Measurements from ENCODE around the gene ATP6V0C.
A peak's percentile ranks its signal among the peaks of the same experiment; 100 is the strongest.
"Not testable (repeated sequence)": the region's sequence is repeated elsewhere in the genome, so short reads cannot be mapped to it uniquely, and the experiment has no call there.

ATP6V0C gene

DNA sequence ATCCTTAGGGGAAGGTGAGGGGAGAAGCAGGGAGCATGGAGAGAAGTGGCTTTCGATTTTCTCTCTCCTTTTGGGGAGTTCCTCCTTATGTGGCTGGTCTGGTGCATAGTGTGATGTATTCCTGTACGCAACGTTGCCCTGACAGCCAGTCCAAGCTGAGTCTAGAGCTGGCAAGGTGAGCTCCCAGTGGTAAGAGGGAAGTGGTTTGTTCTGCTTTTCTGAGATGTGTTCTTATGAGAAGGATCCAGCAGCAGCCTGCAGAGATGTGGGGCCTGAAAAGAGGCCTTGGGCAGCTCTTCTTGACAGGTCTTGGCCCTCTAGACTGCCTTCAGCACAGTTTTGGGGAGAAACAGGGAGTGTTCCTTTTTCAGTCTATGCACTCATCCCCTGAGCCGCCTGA lies 27.2 kb downstream of the ATP6V0C start:
- not testable (repeated sequence) for DNase-seq (ENCODE audit: low read depth in 1 of 2, low spot score in 1 of 2)

DNA sequence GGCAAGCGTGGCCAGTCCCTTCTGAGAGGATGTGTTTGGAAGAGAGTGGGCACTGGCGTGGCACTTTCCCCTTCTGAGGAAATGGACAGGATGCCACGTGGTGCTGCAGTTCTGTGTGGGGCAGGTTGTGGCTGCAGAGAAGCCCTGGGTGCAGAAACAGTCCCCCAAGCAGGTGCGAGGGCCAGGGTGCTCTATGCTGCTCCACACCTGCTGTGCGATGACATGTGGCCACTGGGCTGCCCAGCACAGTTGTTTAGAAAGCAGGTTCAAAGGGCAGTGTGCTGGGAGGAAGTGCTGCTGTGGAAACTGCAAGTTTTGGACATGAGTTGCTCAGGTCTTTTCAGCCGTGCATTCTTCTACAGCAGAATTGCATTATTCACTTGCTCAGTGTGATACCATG lies 27.7 kb downstream of the ATP6V0C start:
- DNase-seq (ENCODE audit: low read depth in 1 of 2, low spot score in 1 of 2) = not testable (repeated sequence)

DNA sequence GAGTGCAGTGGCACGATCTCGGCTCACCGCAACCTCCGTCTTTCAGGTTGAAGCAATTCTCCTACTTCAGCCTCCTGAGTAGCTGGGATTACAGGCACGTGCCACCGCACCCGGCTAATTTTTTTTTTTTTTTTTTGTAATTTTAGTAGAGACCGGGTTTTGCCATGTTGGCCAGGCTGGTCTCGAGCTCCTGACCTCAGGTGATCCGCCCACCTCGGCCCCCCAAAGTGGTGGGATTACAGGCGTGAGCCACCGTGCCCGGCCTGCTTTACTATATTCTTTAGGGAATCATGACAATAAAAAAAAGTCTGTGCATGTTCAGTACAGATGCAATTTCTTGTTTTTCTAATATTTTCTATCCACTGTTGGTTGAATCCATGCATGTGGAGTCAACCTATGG lies 30.0 kb downstream of the ATP6V0C start:
- DNase-seq (ENCODE audit: low read depth in 1 of 2, low spot score in 1 of 2) = not testable (repeated sequence)

DNA sequence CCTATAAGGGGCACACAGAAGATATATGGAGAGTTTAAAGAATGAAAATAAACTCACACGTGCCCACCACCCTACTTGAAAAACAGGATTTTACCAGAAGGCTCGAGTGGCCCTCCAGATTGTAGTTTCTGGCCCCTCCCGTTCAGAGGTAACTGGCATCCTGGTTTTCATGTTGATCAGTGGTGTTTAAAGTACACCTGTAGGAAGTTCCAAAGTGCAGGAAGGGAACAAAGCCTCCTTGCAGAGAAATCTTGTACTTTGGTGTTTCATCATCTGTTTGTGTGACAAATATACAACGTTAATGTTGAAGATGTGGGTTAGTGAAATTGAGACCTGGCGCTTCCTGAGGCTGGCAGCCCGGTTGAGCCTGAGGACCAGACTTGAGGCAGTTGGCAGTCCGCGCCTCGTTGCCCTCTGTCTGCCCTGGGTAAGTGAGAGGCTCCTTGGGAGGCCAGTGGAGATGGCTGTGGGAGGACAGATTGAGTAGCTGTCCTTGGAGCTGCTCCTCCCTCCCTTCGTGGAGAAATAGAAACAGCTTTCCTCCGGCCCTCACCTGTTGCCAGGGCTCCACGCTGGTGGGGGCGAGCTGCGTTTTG lies 36.6 kb downstream of the ATP6V0C start:
- DNase-seq (ENCODE audit: low read depth in 1 of 2, low spot score in 1 of 2) = not testable (repeated sequence)

DNA sequence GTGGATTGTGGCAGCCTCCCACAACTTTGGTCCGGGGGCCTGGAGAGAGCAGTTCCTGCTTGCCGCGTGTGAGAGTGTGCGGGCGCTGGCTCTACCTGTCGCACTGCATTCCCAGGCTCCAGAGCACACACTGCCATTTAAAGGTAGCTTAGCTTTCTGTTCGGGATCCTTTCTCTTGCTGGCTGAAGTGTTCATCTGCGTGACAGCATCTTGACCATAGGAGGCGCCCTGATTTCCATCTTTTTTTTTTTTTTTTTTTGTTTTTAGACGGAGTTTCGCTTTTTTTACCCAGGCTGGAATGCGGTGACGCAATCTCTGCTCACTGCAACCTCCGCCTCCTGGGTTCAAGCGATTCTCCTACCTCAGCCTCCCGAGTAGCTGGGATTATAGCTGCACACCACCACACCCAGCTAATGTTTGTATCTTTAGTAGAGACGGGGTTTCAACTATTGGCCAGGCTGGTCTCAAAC lies 37.7 kb downstream of the ATP6V0C start:
- DNase-seq (ENCODE audit: low read depth in 1 of 2, low spot score in 1 of 2) = not testable (repeated sequence)

DNA sequence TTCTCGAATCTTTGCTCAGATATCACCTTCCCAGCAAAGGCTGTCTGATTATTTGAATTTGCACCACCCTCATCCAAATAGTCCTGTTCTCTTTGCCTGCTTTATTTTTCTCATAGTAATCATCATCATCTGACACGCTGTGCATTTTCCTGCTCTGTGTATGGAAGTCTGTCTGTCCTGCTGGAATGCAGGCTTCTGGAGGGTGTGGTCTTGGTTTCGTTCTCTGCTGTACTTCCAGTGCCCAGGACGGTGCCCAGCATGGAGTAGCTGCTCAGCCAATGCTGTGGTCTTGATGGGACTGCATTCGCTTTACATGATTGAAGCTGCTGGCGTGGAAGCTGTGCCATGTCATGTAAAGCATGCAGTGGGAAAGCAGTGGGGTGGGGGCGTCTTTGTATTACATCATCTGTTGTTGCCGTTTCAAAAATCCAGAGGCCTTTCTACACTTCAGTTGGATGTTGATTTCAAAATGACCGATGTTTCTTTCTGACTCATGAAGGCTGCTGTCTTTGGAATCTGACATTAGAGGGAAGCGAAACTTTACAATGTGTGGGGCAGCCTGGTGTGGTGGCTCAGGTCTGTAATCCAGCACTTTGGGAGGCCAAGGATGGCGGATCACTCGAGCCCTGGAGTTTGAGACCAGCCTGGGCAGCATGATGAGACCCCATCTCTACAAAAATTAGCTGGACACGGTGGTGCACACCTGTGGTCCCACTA lies 41.1 kb downstream of the ATP6V0C start:
- DNase-seq (ENCODE audit: low read depth in 1 of 2, low spot score in 1 of 2) = not testable (repeated sequence)

DNA sequence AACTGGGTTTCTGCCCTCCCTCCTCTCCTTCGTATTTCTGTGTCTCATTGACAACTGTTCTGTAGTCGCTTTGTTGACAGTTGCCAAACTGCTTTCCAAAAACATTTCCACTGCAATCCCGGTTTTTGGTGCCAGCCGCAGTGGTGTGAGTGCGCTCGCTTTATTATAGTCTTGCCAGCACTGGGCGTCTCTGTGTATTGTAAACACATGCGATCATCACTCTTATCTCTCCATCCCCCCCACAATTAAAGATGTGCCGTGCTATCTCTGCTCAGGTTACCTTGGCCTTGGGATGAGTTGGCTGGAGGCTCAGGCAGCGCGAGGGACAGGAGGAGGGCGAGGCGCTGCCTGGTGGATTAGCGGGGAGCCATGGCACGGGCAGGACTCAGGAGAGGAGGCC lies 43.4 kb downstream of the ATP6V0C start:
- not testable (repeated sequence) for DNase-seq (ENCODE audit: low read depth in 1 of 2, low spot score in 1 of 2)

DNA sequence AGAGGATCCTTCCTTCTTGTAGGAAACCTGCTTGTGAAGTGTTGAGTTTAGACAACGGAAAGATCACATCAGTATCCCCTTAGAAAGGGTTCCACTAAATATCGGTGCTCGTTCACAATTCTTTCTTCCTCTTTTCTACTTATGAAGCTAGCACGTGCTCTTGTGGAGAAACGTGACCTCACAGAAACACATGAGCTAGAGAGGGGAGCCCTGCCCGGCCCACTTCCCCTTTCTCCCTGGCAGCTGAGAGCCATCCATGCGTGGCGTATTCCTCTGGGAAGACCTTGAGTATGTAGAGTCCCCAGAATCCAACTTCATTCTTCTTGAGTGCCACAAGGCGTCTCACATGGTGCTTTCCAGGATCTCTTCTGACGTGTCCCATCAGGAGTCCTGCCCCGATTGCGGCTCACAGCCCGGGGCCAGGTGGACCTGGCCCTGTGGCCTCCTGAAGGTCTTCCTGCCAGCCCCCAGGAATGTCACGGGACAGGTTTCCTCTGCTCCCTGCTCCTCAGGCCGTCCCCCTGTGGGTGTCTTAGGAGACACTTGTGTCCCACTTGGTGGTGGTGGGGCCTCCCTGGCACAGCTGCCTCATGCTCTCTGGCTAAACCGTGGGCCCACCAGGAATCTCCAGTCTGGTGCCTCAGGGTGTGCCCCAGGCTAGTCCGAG lies 46.5 kb downstream of the ATP6V0C start:
- DNase-seq (ENCODE audit: low read depth in 1 of 2, low spot score in 1 of 2) = not testable (repeated sequence)

DNA sequence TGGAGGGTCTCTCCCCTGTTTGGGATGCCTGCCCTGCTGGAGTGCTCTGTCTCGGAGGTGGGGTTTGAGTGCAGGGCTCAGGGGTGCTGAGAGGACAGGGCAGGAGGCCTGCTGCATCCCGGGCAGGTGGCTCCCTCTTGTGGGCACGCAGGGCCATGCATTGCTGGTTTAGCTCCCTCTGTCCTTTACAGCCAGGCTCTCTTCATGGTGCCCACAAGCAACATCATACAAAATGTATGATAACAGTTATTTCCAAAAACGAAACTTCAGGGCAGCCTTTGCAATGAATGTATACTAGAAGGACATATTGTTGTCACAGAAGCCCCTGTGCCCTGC lies 47.0 kb downstream of the ATP6V0C start:
- DNase-seq (ENCODE audit: low read depth in 1 of 2, low spot score in 1 of 2) = peak in 1 of 2 donors; percentile 36

DNA sequence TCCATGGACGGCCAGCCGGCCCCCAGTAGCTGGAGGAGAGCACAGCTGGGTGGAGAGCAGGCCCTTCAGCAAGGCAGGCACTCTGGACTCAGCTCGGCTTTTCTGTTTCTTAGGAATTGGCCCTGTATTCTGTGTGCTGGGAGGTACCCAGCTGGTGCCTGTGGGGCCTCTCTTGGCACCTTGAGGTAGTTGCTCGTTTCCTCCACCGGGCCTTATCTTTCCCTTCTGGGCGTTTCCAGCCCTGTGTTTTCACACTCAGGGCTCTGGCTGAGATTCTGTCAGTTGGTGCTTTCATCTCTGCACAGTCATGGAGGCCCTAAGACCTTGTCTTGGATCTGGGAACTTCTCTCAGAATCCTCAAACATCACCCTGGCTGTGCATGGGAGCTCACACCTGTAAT lies 53.8 kb downstream of the ATP6V0C start:
- not testable (repeated sequence) for DNase-seq (ENCODE audit: low read depth in 1 of 2, low spot score in 1 of 2)

DNA sequence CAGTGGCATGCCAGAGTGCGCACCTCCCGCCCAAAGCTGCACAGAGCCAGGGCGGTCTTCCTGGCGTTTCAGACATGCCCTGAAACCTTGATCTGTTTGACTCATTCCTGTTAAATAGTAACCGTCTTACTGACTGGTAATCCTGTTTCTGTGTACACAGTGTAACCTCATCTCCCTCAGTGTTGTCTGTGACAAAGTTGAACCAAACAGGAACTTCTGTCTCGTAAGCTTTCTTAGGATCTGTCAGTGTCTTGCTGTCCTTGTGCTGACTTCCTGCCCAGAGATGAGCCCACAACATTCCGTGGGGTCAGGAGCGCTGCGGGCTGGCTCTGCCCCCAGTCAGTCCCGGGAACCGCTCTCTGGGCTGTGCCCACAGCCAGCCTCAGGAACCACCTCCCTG lies 54.8 kb downstream of the ATP6V0C start:
- DNase-seq (ENCODE audit: low read depth in 1 of 2, low spot score in 1 of 2) = not testable (repeated sequence)
